GM12878 (cell line): Measurements from ENCODE around the gene H19. TPM values are rescaled to one million over a fixed set of nuclear protein-coding genes. Genes with fewer than 3 reads are reported as not detected.

Experiments
- ATAC-seq: fragments of 200-7000 bp; cut with Tn5 transposase; 3 replicates; pipeline ENCODE4 v1.9.1; 2020; ENCODE audit warnings: mild to moderate bottlenecking, moderate library complexity
- BruUV-seq: library from RNA; stranded (reverse); fragments of 400-500 nt; replicated peaks from 2 replicates; lab custom pipeline; 2021; lab: Mats Ljungman, UMichigan
- CTCF ChIA-PET: fragments of 300-600 bp; sonication (Branson Sonifier 250); formaldehyde crosslinking; extraction: SDS; loops from one replicate; lab custom pipeline; 2021; ENCODE audit warnings: inconsistent platforms; lab: Yijun Ruan, JAX
- POLR2A ChIA-PET: fragments of 350-600 bp; formaldehyde crosslinking; extraction: SDS; loops from one replicate; lab custom pipeline; 2021; ENCODE audit warnings: inconsistent platforms; lab: Charles Lee
- RAD21 ChIA-PET: fragments of 300-600 bp; sonication (Branson Sonifier 250); formaldehyde crosslinking; loops from one replicate; lab custom pipeline; 2023; ENCODE audit warnings: antibody characterized with exemption; ENCODE audit not compliant: unreplicated experiment; lab: Charles Lee
- SMC1A ChIA-PET: fragments of 300-600 bp; sonication (Branson Sonifier 250); formaldehyde crosslinking; loops from one replicate; lab custom pipeline; 2023; ENCODE audit not compliant: unreplicated experiment, uncharacterized antibody; lab: Charles Lee
- DNase-seq: peaks from one replicate; pipeline ENCODE4 v3.0.0-alpha.2; 2011; ENCODE audit warnings: low read depth, low spot score
- FAIRE-seq: peaks from 3 replicates; lab custom pipeline; 2011; peaks lifted over from hg19 to GRCh38; lab: Jason Lieb, UNC
- H2AFZ ChIP-seq: 2 replicates; pipeline ENCODE4 v1.6.0; 2011; ENCODE audit warnings: low read depth, low read length, control low read depth; ENCODE audit not compliant: control insufficient read depth
- H3K27ac ChIP-seq: 2 replicates; pipeline ENCODE4 v1.5.1; 2011; ENCODE audit warnings: control low read depth; ENCODE audit not compliant: control insufficient read depth, insufficient read depth
- H3K27me3 ChIP-seq, 2 experiments: replicated peaks in 1 of 2; 2 replicates each; pipeline versions ENCODE4 v1.6.0 to v1.6.1; 2011; ENCODE audit warnings: low read length in 1 of 2; ENCODE audit not compliant: control insufficient read depth in 2 of 2, insufficient read depth in 2 of 2
- H3K36me3 ChIP-seq, 2 experiments: 2 replicates each; pipeline ENCODE4 v1.5.1; 2011; ENCODE audit warnings: low read length in 1 of 2; ENCODE audit not compliant: control insufficient read depth in 2 of 2, insufficient read depth in 2 of 2
- H3K4me1 ChIP-seq: 2 replicates; pipeline ENCODE4 v1.6.1; 2011; ENCODE audit warnings: mild to moderate bottlenecking, low read length, moderate library complexity, mixed read lengths; ENCODE audit not compliant: control insufficient read depth, insufficient read depth
- H3K4me2 ChIP-seq: 2 replicates; pipeline ENCODE4 v1.6.0; 2011; ENCODE audit warnings: control low read depth; ENCODE audit not compliant: control insufficient read depth, insufficient read depth
- H3K4me3 ChIP-seq: fragments of 200-600 bp; sonication (generic); 2 replicates; pipeline ENCODE4 v1.5.1; 2016
- H3K79me2 ChIP-seq: 2 replicates; pipeline ENCODE4 v1.6.0; 2011; ENCODE audit warnings: low read length; ENCODE audit not compliant: control insufficient read depth, insufficient read depth
- H3K9ac ChIP-seq: 2 replicates; pipeline ENCODE4 v1.8.0; 2011; ENCODE audit warnings: low read length, control low read depth, mixed read lengths; ENCODE audit not compliant: control insufficient read depth, insufficient read depth
- H3K9me3 ChIP-seq: replicated peaks from 3 replicates; pipeline ENCODE4 v1.5.1; 2011; ENCODE audit warnings: mild to moderate bottlenecking, low read length; ENCODE audit not compliant: control insufficient read depth, insufficient read depth
- H4K20me1 ChIP-seq: 2 replicates; pipeline ENCODE4 v1.6.0; 2011; ENCODE audit not compliant: control insufficient read depth, insufficient read depth
- CEBPB ChIP-seq, 2 experiments: fragments of 150-350 bp in 1 of 2; IDR thresholded peaks; 2 replicates each; pipeline ENCODE4 v1.6.1; 2012 to 2014; ENCODE audit warnings: low read depth in 2 of 2, low read length in 2 of 2, borderline replicate concordance in 1 of 2, inconsistent platforms in 1 of 2
- CTCF ChIP-seq, 3 experiments: IDR thresholded peaks in 2 of 3; conservative IDR thresholded peaks in 1 of 3; 2 replicates each; pipeline ENCODE4 v1.5.1; 2011; ENCODE audit warnings: low read depth in 3 of 3, low read length in 3 of 3, mild to moderate bottlenecking in 3 of 3, control low read depth in 2 of 3, moderate library complexity in 2 of 3, inconsistent platforms in 1 of 3, mixed read lengths in 1 of 3; ENCODE audit not compliant: control insufficient read depth in 2 of 3, insufficient read depth in 1 of 3; ENCODE audit errors: extremely low read depth in 1 of 3
- E2F8 ChIP-seq: fragments of 450-650 bp; IDR thresholded peaks from 2 replicates; pipeline ENCODE4 v1.6.1; 2018; ENCODE audit warnings: mild to moderate bottlenecking, low read depth, moderate library complexity; ENCODE audit not compliant: partially characterized antibody
- MYB ChIP-seq: fragments of 150-350 bp; IDR thresholded peaks from 2 replicates; pipeline ENCODE4 v1.6.1; 2014; ENCODE audit warnings: mild to moderate bottlenecking, low read depth, low read length, borderline replicate concordance
- RFX5 ChIP-seq: IDR thresholded peaks from 2 replicates; pipeline ENCODE4 v1.6.1; 2011; ENCODE audit warnings: low read depth, low read length, improper control_type of control experiment
- SP1 ChIP-seq: IDR thresholded peaks from one replicate; pipeline ENCODE4 v1.6.1; 2011; ENCODE audit warnings: low read depth, low read length
- TARDBP ChIP-seq: IDR thresholded peaks from 2 replicates; pipeline ENCODE4 v1.6.1; 2016; ENCODE audit warnings: borderline replicate concordance
- WGBS: methylation state at CpG from one replicate; pipeline ENCODE4 v1.1.6; 2016; ENCODE audit warnings: low lambda C conversion rate; ENCODE audit not compliant: insufficient replicate concordance, insufficient coverage; ENCODE audit errors: missing lambda C conversion rate; 5-methylcytosine and 5-hydroxymethylcytosine counted together
- in situ Hi-C: fragments of 300-500 bp; cut with MboI; formaldehyde crosslinking; loops from 9 replicates; pipeline ENCODE4 v1.14.3; 2018; ENCODE audit warnings: mixed read lengths
- intact Hi-C: fragments of 100-400 bp; cut with micrococcal nuclease; formaldehyde crosslinking; loops from one replicate; pipeline ENCODE4 v1.14.2; 2022; ENCODE audit not compliant: unreplicated experiment
- polyA plus RNA-seq, 11 experiments: library from polyadenylated mRNA; depleted of rRNA in 4 of 11; unstranded in 6 of 11; stranded (reverse) in 5 of 11; fragments of >200 nt; fragmentation: Nextera tagmentation in 4 of 11; fragmentation: Illumina TruSeq in 1 of 11; extraction: Ambion mirVana in 4 of 11; extraction: Trizol in 1 of 11; gene quantifications; 1 replicate in 1 of 11; 2 replicates in 10 of 11; pipeline versions ENCODE4 v1.2.1 to v1.2.3, GENCODE V29; 2011 to 2016; ENCODE audit warnings: inconsistent platforms in 2 of 11, missing spikeins in 2 of 11, low read depth in 1 of 11
- total RNA-seq, 4 experiments: library from RNA; depleted of rRNA in 3 of 4; stranded (reverse); fragments of >200 nt in 3 of 4; fragmentation: Illumina TruSeq in 1 of 4; extraction: Trizol in 1 of 4; gene quantifications; 2 replicates each; pipeline versions ENCODE4 v1.2.1 to v1.2.3, GENCODE V29; 2013 to 2021

The H19 gene
- total and polyA plus RNA-seq, 10 of the 15 experiments (the other 5 are each of a cell fraction or from before 2014, with no cell fraction given): 0.04 to 1.2 (median 0.31) TPM; not detected in 6

GRCh38 chr11:1990872-1991578 lies 6.6 kb downstream of the H19 start:
- ATAC-seq: no peak
- WGBS: no CpG with 5 or more reads among the region's 29 CpGs
- TF ChIP-seq E2F8 (no peak), SP1 (no peak), RFX5 (no peak), CEBPB (IDR thresholded peaks at IDR 0.05; ENCODE audit: borderline replicate concordance in 1 of 2, low read depth in 2 of 2, low read length in 2 of 2) (no peak), MYB (no peak), TARDBP (no peak), CTCF (IDR thresholded peaks at IDR 0.05 in 2 of 3, conservative IDR thresholded peaks at IDR 0.05 in 1 of 3; ENCODE audit: control insufficient read depth in 2 of 3, extremely low read depth in 1 of 3, insufficient read depth in 1 of 3, low read depth in 3 of 3, low read length in 3 of 3) (no peak)

More at GRCh38 chr11:1990872-1991578, 6.6 kb downstream of the H19 start:
- in situ Hi-C loops: no loop called here
- Histone ChIP-seq H3K27ac (no peak overlapping the region), H3K9ac (no peak overlapping the region), H3K4me1 (no peaks in the 10 kb centered on the region), H3K9me3 (no peaks in the 10 kb centered on the region), H3K4me3 (no peak overlapping the region), H3K36me3 (no peaks in the 10 kb centered on the region), H3K79me2 (no peaks in the 10 kb centered on the region), H4K20me1 (no peaks in the 10 kb centered on the region), H3K27me3 (no peaks in the 10 kb centered on the region), H2AFZ (no peak overlapping the region), H3K4me2 (no peak overlapping the region)
- ChIA-PET SMC1A (no interaction called here), POLR2A (no interaction called here), CTCF (interaction anchor here (0.5 kb wide), 1 partner anchor 160 kb away, joined by 3 read pairs; no protein-coding TSS in a partner anchor), RAD21 (interaction anchor here (0.6 to 1.9 kb wide), 2 partner anchors 10 to 99 kb away, joined by 3 to 4 read pairs; partner anchors contain the start of gene PRR33)
- FAIRE-seq (no peak), DNase-seq (no peak)
- no TSS peak for BruUV-seq
- intact Hi-C loops: no loop called here
